SK-N-MC (cell line): ENCODE measurements around the gene MED1.
A peak's percentile ranks its signal among the peaks of the same experiment; 100 is the strongest.
"Not testable (repeated sequence)": the region's sequence is repeated elsewhere in the genome, so short reads cannot be mapped to it uniquely, and the experiment has no call there.

Experiments used
- DNase-seq: peaks from one replicate; pipeline ENCODE4 v3.0.0-alpha.2; 2011; ENCODE audit warnings: low read depth, low spot score
- H3K27ac ChIP-seq: fragments of 200-600 bp; sonication (generic); 2 replicates; pipeline ENCODE4 v1.5.1; 2016; ENCODE audit warnings: mixed run types
- H3K36me3 ChIP-seq: fragments of 200-600 bp; sonication (generic); 2 replicates; pipeline ENCODE4 v1.6.1; 2017; ENCODE audit warnings: antibody characterized with exemption, low read length, mixed read lengths; ENCODE audit not compliant: insufficient read depth
- H3K4me3 ChIP-seq: fragments of 200-600 bp; sonication (generic); 2 replicates; pipeline ENCODE4 v1.5.1; 2016
- H3K9ac ChIP-seq: fragments of 200-600 bp; sonication (generic); 2 replicates; pipeline ENCODE4 v1.8.0; 2017; ENCODE audit warnings: mixed run types, mixed read lengths; ENCODE audit not compliant: insufficient read length
- H3K9me3 ChIP-seq: fragments of 200-600 bp; sonication (generic); 2 replicates; pipeline ENCODE4 v1.6.1; 2017; ENCODE audit warnings: low read depth, mild to moderate bottlenecking, antibody characterized with exemption, low read length, moderate library complexity, mixed read lengths
- EZH2 ChIP-seq: fragments of 200-600 bp; sonication (generic); IDR thresholded peaks from one replicate; pipeline ENCODE4 v1.6.1; 2017; ENCODE audit warnings: antibody characterized with exemption
- FOXP2 ChIP-seq: optimal IDR thresholded peaks from 2 replicates; pipeline ENCODE3; 2011; ENCODE audit warnings: mild to moderate bottlenecking, moderate library complexity; ENCODE audit not compliant: insufficient read depth; ENCODE audit errors: extremely low read length, control extremely low read depth
- POLR2AphosphoS5 ChIP-seq: IDR thresholded peaks from 2 replicates; pipeline ENCODE4 v1.6.1; 2012; ENCODE audit warnings: mild to moderate bottlenecking, low read depth, low read length, borderline replicate concordance

MED1 gene

GRCh38 chr17:39450051-39450450 lies 1.0 kb downstream of the MED1 start:
- Histone ChIP-seq H3K36me3 (peaks cover 26% of the 10 kb centered on the region), H3K9me3 (no peaks in the 10 kb centered on the region), H3K27ac (no peak overlapping the region), H3K4me3 (peak overlapping the region; percentile 89), H3K9ac (peak overlapping the region; percentile 98)
- DNase-seq = no peak
- TF ChIP-seq FOXP2 (no peak), EZH2 (no peak), POLR2AphosphoS5 (no peak)

DNA sequence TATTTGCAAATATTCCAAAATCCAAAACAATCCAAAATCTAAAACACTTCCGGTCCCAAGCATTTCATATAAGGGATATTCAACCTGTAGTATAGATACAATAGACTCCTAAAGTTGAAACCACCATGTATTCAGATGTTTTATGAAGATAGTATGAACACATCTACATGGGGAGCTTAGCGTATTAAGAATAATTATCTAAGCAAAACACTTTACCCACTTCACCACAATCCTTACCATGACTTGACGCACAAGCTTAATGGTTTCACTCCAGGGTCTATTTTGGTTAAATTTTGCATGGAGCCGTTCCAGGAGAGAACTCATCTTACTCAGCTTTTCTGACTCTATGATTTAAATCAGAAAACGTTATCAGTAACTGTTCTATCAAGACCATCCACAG lies 3.5 kb downstream of the MED1 start:
- H3K36me3 ChIP-seq = peaks cover 42% of the 10 kb centered on the region
- H3K9me3 ChIP-seq = no peaks in the 10 kb centered on the region
- H3K27ac ChIP-seq = no peak overlapping the region
- no peak overlapping the region for H3K4me3 ChIP-seq
- no peak overlapping the region for H3K9ac ChIP-seq
- TF ChIP-seq POLR2AphosphoS5 (no peak), FOXP2 (no peak), EZH2 (no peak)
- no peak for DNase-seq

- TF ChIP-seq FOXP2 = no peak
- TF ChIP-seq POLR2AphosphoS5 = no peak
- no peak for TF ChIP-seq EZH2
- Histone ChIP-seq H3K4me3 (no peak overlapping the region), H3K9ac (no peak overlapping the region), H3K36me3 (peaks cover 81% of the 10 kb centered on the region), H3K27ac (no peak overlapping the region), H3K9me3 (no peaks in the 10 kb centered on the region)
- DNase-seq = no peak
Observed at GRCh38 chr17:39443326-39443725, 7.7 kb downstream of the MED1 start.

GRCh38 chr17:39439868-39440267 lies 11.2 kb downstream of the MED1 start:
- H3K27ac ChIP-seq, H3K4me3 ChIP-seq, DNase-seq, H3K9ac ChIP-seq, H3K9me3 ChIP-seq: not testable (repeated sequence)
- H3K36me3 ChIP-seq = peaks cover 73% of the 10 kb centered on the region

DNA sequence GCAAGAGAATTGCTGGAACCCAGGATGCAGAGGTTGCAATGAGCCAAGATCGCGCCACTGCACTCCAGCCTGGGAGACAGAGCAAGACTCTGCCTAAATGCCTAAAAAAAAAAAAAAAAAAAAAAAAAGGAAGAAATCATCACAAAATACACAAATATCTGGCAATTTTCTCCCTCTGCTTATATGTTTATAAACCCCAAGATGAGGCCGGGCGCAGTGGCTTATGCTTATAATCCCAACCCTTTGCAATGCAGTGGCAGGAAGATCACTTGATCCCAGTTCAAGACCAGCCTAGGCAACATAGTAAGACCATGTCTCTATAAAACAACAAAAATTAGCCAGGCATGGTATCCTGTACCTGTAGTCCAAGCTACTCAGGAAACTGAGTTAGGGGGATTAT lies 21.5 kb downstream of the MED1 start:
- H3K9me3 ChIP-seq = no peaks in the 10 kb centered on the region
- peaks cover 74% of the 10 kb centered on the region for H3K36me3 ChIP-seq
- H3K4me3 ChIP-seq = no peak overlapping the region
- no peak overlapping the region for H3K27ac ChIP-seq
- no peak overlapping the region for H3K9ac ChIP-seq
- DNase-seq = no peak
- no peak for TF ChIP-seq FOXP2
- no peak for TF ChIP-seq EZH2
- TF ChIP-seq POLR2AphosphoS5 = no peak

DNA sequence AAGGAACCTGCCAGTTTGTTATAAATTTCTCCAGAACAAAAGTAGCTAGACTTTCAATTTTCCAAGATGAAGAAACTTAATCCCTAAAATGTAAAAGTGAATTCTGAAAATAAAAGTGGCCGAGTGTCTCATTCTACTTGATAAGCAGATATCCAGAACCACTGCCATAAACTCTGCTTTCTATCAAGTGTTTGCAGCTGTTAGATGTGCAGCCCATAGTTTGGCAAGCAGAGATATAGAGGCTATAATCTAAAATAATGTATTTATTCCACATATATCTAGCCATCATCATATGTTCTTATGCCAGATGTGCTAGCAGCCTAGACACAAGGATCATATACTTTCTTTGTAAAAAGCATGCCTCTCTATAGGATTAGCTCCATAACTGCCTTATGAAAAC lies 34.9 kb downstream of the MED1 start:
- peaks cover 66% of the 10 kb centered on the region for H3K36me3 ChIP-seq
- no peak overlapping the region for H3K4me3 ChIP-seq
- TF ChIP-seq POLR2AphosphoS5 (no peak), EZH2 (no peak), FOXP2 (no peak)
- no peaks in the 10 kb centered on the region for H3K9me3 ChIP-seq
- no peak overlapping the region for H3K27ac ChIP-seq
- H3K9ac ChIP-seq = no peak overlapping the region
- DNase-seq = no peak

DNA sequence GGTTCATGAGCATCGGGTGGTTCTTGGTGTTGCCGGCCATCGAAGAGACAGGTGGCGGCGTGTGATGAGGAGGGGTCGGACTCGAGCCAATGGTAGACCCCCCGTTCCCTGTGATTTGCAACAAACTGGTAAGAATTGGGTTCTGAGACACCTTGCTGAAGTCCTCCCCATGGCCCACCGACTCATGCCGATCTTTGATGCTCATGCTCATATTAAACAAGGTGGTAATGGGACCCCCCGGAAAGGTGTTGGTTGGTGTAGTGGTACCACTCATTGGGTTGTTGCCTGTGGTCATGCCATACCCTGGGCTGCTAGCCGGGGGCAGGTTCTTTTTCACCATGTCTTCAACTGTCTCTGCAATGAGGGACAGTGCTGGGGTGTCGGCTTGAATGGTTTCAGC lies 40.8 kb downstream of the MED1 start:
- peaks cover 63% of the 10 kb centered on the region for H3K36me3 ChIP-seq

GRCh38 chr17:39408360-39408759 lies 42.7 kb downstream of the MED1 start:
- H3K9ac ChIP-seq = no peak overlapping the region
- H3K9me3 ChIP-seq = no peaks in the 10 kb centered on the region
- H3K4me3 ChIP-seq = no peak overlapping the region
- peaks cover 50% of the 10 kb centered on the region for H3K36me3 ChIP-seq
- no peak for DNase-seq
- TF ChIP-seq EZH2 = no peak
- TF ChIP-seq FOXP2 = no peak
- no peak overlapping the region for H3K27ac ChIP-seq

More for the DNA sequence above, 40.8 kb downstream of the MED1 start:
- Histone ChIP-seq H3K27ac (no peak overlapping the region), H3K9me3 (no peaks in the 10 kb centered on the region), H3K9ac (no peak overlapping the region), H3K4me3 (no peak overlapping the region)
- no peak for TF ChIP-seq FOXP2
- no peak for TF ChIP-seq EZH2
- no peak for TF ChIP-seq POLR2AphosphoS5
- no peak for DNase-seq

GRCh38 chr17:39406951-39407350 lies 44.1 kb downstream of the MED1 start:
- no peak overlapping the region for H3K4me3 ChIP-seq
- no peaks in the 10 kb centered on the region for H3K9me3 ChIP-seq
- no peak for DNase-seq
- no peak overlapping the region for H3K9ac ChIP-seq
- TF ChIP-seq POLR2AphosphoS5 (no peak), EZH2 (no peak), FOXP2 (no peak)
- H3K36me3 ChIP-seq = peaks cover 44% of the 10 kb centered on the region
- H3K27ac ChIP-seq = no peak overlapping the region

GRCh38 chr17:39405436-39405835 lies 45.6 kb downstream of the MED1 start:
- peaks cover 34% of the 10 kb centered on the region for H3K36me3 ChIP-seq
- H3K9ac ChIP-seq = no peak overlapping the region
- H3K4me3 ChIP-seq = no peak overlapping the region
- H3K27ac ChIP-seq = no peak overlapping the region
- H3K9me3 ChIP-seq = no peaks in the 10 kb centered on the region
- TF ChIP-seq FOXP2 = no peak
- TF ChIP-seq EZH2 = no peak
- no peak for TF ChIP-seq POLR2AphosphoS5
- no peak for DNase-seq
